Natural killer cell (primary cell): ENCODE data around the gene GJE1. TPM values are rescaled to one million over a fixed set of nuclear protein-coding genes. Genes with fewer than 3 reads are reported as not detected.

ENCODE experiments used
- total RNA-seq, 4 donors: library from RNA; stranded (reverse); fragments of 120-200 nt in 1 of 4; gene quantifications; one replicate each; pipeline versions ENCODE4 v1.2.3 to v1.2.4, GENCODE V29; 2013 to 2022

GJE1 gene
- total RNA-seq, 3 donors from 2014 or later (not counting 1 experiment from before 2014, with no cell fraction given), result not detected

Other genes starting within 250 kb of the GJE1 start
- not detected for gene NMBR, start 14.2 kb downstream of the GJE1 start, total RNA-seq
- gene VTA1, start 14.3 kb downstream of the GJE1 start, total RNA-seq, result 10 to 100 TPM; 20.5 to 33.3 (median 21.3) TPM
- under 1 TPM in 2 of 3 donors, not detected in 1; 0.05 to 0.24 TPM for gene ADGRG6, start 169.1 kb downstream of the GJE1 start, total RNA-seq